Measurements from ENCODE around the gene CEACAM6. TPM values are rescaled to one million over a fixed set of nuclear protein-coding genes. Genes with fewer than 3 reads are reported as not detected.

Gene CEACAM6
- total and polyA plus RNA-seq, 10 donors, result 0.27 to 14.8 (median 1.0) TPM

GRCh38 chr19:41769608-41770007, 14.3 kb downstream of the CEACAM6 start:
- WGBS, 5 donors, result 88 to 98% (median 94%) methylated on average over 4 of the region's 4 CpGs
- TF ChIP-seq CTCF (IDR thresholded peaks at IDR 0.05 in 8 of 11, conservative IDR thresholded peaks at IDR 0.05 in 3 of 11) (no peak), POLR2A (IDR thresholded peaks at IDR 0.05) (no peak), POLR2AphosphoS5 (IDR thresholded peaks at IDR 0.05) (no peak)
- intact Hi-C loops (cut with DNase I; ENCODE audit: low total_unique reads), result no loop called here

GRCh38 chr19:41771410-41771809, 16.1 kb downstream of the CEACAM6 start:
- no peaks in the 10 kb centered on the region for H3K36me3 ChIP-seq
- no peak overlapping the region for H3K27ac ChIP-seq
- no peak for TF ChIP-seq CTCF (IDR thresholded peaks at IDR 0.05 in 8 of 11, conservative IDR thresholded peaks at IDR 0.05 in 3 of 11)
- no peak for TF ChIP-seq POLR2A (IDR thresholded peaks at IDR 0.05)
- TF ChIP-seq POLR2AphosphoS5 (IDR thresholded peaks at IDR 0.05), result no peak
- DNase-seq, result no peak
- intact Hi-C loops (cut with DNase I; ENCODE audit: low total_unique reads), result no loop called here
- WGBS, 5 donors, result 71 to 85% (median 82%) methylated on average over 2 of the region's 2 CpGs
- no peak overlapping the region for H3K4me3 ChIP-seq
- peaks cover 0 to 11% (median 0%) of the 10 kb centered on the region in 6 donors for H3K4me1 ChIP-seq
- H3K9me3 ChIP-seq, result no peaks in the 10 kb centered on the region
- H3K27me3 ChIP-seq (replicated peaks in 1 of 7), result peaks cover 0 to 22% (median 0%) of the 10 kb centered on the region in 7 donors

More at GRCh38 chr19:41769608-41770007, 14.3 kb downstream of the CEACAM6 start:
- H3K27ac ChIP-seq, result no peak overlapping the region
- DNase-seq, result no peak
- no peak overlapping the region for H3K4me3 ChIP-seq
- no peaks in the 10 kb centered on the region for H3K9me3 ChIP-seq
- peaks cover 0 to 10% (median 0%) of the 10 kb centered on the region in 6 donors for H3K4me1 ChIP-seq
- peaks cover 0 to 19% (median 0%) of the 10 kb centered on the region in 7 donors for H3K27me3 ChIP-seq (replicated peaks in 1 of 7)
- H3K36me3 ChIP-seq, result no peaks in the 10 kb centered on the region

GRCh38 chr19:41774515-41774980, 19.2 kb downstream of the CEACAM6 start:
- Histone ChIP-seq H3K9me3 (no peaks in the 10 kb centered on the region), H3K27ac (no peak overlapping the region), H3K4me3 (no peak overlapping the region), H3K4me1 (peaks cover 0 to 11% (median 0%) of the 10 kb centered on the region in 6 donors), H3K36me3 (no peaks in the 10 kb centered on the region), H3K27me3 (replicated peaks in 1 of 7) (peaks cover 0 to 37% (median 0%) of the 10 kb centered on the region in 7 donors)
- TF ChIP-seq POLR2AphosphoS5 (IDR thresholded peaks at IDR 0.05) (no peak), CTCF (IDR thresholded peaks at IDR 0.05 in 8 of 11, conservative IDR thresholded peaks at IDR 0.05 in 3 of 11) (no peak), POLR2A (IDR thresholded peaks at IDR 0.05) (no peak)
- WGBS, 5 donors, result 47 to 54% (median 49%) methylated on average over 6 of the region's 6 CpGs
- no peak for DNase-seq
- intact Hi-C loops (cut with DNase I; ENCODE audit: low total_unique reads), result no loop called here

GRCh38 chr19:41776700-41777099, 21.4 kb downstream of the CEACAM6 start:
- WGBS, 5 donors, result 80 to 87% (median 83%) methylated on average over 2 of the region's 2 CpGs
- Histone ChIP-seq H3K4me1 (peaks cover 0 to 11% (median 0%) of the 10 kb centered on the region in 6 donors), H3K9me3 (no peaks in the 10 kb centered on the region), H3K27me3 (replicated peaks in 1 of 7) (peaks cover 0 to 41% (median 0%) of the 10 kb centered on the region in 7 donors), H3K27ac (no peak overlapping the region), H3K4me3 (no peak overlapping the region), H3K36me3 (no peaks in the 10 kb centered on the region)
- TF ChIP-seq POLR2AphosphoS5 (IDR thresholded peaks at IDR 0.05) (no peak), CTCF (IDR thresholded peaks at IDR 0.05 in 8 of 11, conservative IDR thresholded peaks at IDR 0.05 in 3 of 11) (no peak), POLR2A (IDR thresholded peaks at IDR 0.05) (no peak)
- intact Hi-C loops (cut with DNase I; ENCODE audit: low total_unique reads), result no loop called here
- no peak for DNase-seq

Measured in spleen (tissue), 11 donors.